K562 (cell line): Measurements from ENCODE around the gene ZNF146. TPM values are rescaled to one million over a fixed set of nuclear protein-coding genes. Genes with fewer than 3 reads are reported as not detected.
"Not testable (repeated sequence)": the region's sequence is repeated elsewhere in the genome, so short reads cannot be mapped to it uniquely, and the experiment has no call there.

Experiments used
- ATAC-seq: fragments of 200-7000 bp; cut with Tn5 transposase; 3 replicates; pipeline ENCODE4 v1.9.1; 2020; ENCODE audit warnings: moderate library complexity
- BruUV-seq: library from RNA; stranded (reverse); fragments of 400-500 nt; replicated peaks from 2 replicates; lab custom pipeline; 2021; lab: Mats Ljungman, UMichigan
- CTCF ChIA-PET: fragments of 300-600 bp; formaldehyde crosslinking; extraction: SDS; loops from one replicate; lab custom pipeline; 2021; ENCODE audit warnings: low intra/inter-chr PET ratio; lab: Yijun Ruan, JAX
- POLR2A ChIA-PET: fragments of 300-600, 350-650 bp; sonication (Branson Sonifier 250); formaldehyde crosslinking; extraction: SDS; loops from one replicate; lab custom pipeline; 2021; ENCODE audit warnings: antibody characterized with exemption, inconsistent platforms; lab: Yijun Ruan, JAX
- DNase-seq, 4 experiments: peaks; one replicate each; pipeline versions ENCODE4 v3.0.0 to v3.0.0-alpha.2; 2011 to 2018; ENCODE audit warnings: low spot score in 3 of 4, mixed read lengths in 3 of 4; ENCODE audit errors: extremely low read depth in 1 of 4
- FAIRE-seq: peaks from 2 replicates; lab custom pipeline; 2011; peaks lifted over from hg19 to GRCh38; lab: Jason Lieb, UNC
- H2AFZ ChIP-seq: 2 replicates; pipeline ENCODE4 v1.6.0; 2011; ENCODE audit warnings: low read depth, low read length, control low read depth, inconsistent platforms
- H3K27ac ChIP-seq: fragments of 200-600 bp; 3 replicates; pipeline ENCODE4 v1.8.0; 2011; ENCODE audit warnings: low read depth, mild to moderate bottlenecking, control low read depth, inconsistent platforms, low read length, moderate library complexity, mixed read lengths; ENCODE audit errors: extremely low read depth
- H3K27me3 ChIP-seq, 2 experiments: fragments of 300-600 bp in 1 of 2; 2 replicates in 1 of 2; 3 replicates in 1 of 2; pipeline versions ENCODE4 v1.6.0 to v1.8.0; 2011; ENCODE audit warnings: inconsistent platforms in 2 of 2, low read length in 2 of 2, mild to moderate bottlenecking in 1 of 2, mixed read lengths in 1 of 2, moderate library complexity in 1 of 2; ENCODE audit not compliant: control insufficient read depth in 2 of 2, insufficient read depth in 2 of 2
- H3K36me3 ChIP-seq: fragments of 300-600 bp; 3 replicates; pipeline ENCODE4 v1.8.0; 2011; ENCODE audit warnings: mild to moderate bottlenecking, low read length, inconsistent platforms; ENCODE audit not compliant: control insufficient read depth, insufficient read depth
- H3K4me1 ChIP-seq, 2 experiments: fragments of 200-600 bp in 1 of 2; replicated peaks in 1 of 2; 2 replicates in 1 of 2; 3 replicates in 1 of 2; pipeline versions ENCODE4 v1.5.1 to v1.8.0; 2011; ENCODE audit warnings: inconsistent platforms in 2 of 2, low read length in 2 of 2, mild to moderate bottlenecking in 1 of 2, mixed read lengths in 1 of 2, moderate library complexity in 1 of 2; ENCODE audit not compliant: control insufficient read depth in 2 of 2, insufficient read depth in 2 of 2
- H3K4me2 ChIP-seq: 2 replicates; pipeline ENCODE4 v1.6.1; 2011; ENCODE audit warnings: low read length, control low read depth, inconsistent platforms, mixed read lengths; ENCODE audit not compliant: insufficient read depth
- H3K4me3 ChIP-seq: fragments of 200-600 bp; sonication (generic), shearing (Covaris generic); 2 replicates; pipeline ENCODE4 v1.5.1; 2016; ENCODE audit warnings: control low read depth, inconsistent platforms
- H3K79me2 ChIP-seq: fragments of 200-600 bp; 3 replicates; pipeline ENCODE4 v1.8.0; 2011; ENCODE audit warnings: low read length, inconsistent platforms; ENCODE audit not compliant: control insufficient read depth, insufficient read depth
- H3K9ac ChIP-seq, 2 experiments: 2 replicates each; pipeline versions ENCODE4 v1.6.0 to v1.6.1; 2011; ENCODE audit warnings: low read depth in 2 of 2, low read length in 2 of 2, control low read depth in 1 of 2, inconsistent platforms in 1 of 2, mild to moderate bottlenecking in 1 of 2, mixed read lengths in 1 of 2; ENCODE audit not compliant: insufficient read depth in 1 of 2
- H3K9me1 ChIP-seq: one replicate; pipeline ENCODE4 v1.6.0; 2011; ENCODE audit warnings: inconsistent platforms, mild to moderate bottlenecking, low read length, moderate library complexity; ENCODE audit not compliant: control insufficient read depth, insufficient read depth
- H3K9me3 ChIP-seq: replicated peaks from 2 replicates; pipeline ENCODE4 v1.5.1; 2011; ENCODE audit warnings: low read depth, low read length, inconsistent platforms; ENCODE audit not compliant: control insufficient read depth, insufficient read depth
- H4K20me1 ChIP-seq: replicated peaks from 2 replicates; pipeline ENCODE4 v1.6.1; 2011; ENCODE audit warnings: low read length, inconsistent platforms, mixed read lengths; ENCODE audit not compliant: control insufficient read depth, insufficient read depth
- WGBS: fragments of 100-300 bp; shearing (Covaris generic); methylation state at CpG from one replicate; pipeline ENCODE4 v1.1.6; 2016; ENCODE audit warnings: low coverage, mixed read lengths; ENCODE audit not compliant: insufficient coverage; ENCODE audit errors: missing lambda C conversion rate; 5-methylcytosine and 5-hydroxymethylcytosine counted together
- in situ Hi-C: fragments of 300-500 bp; cut with MboI; formaldehyde crosslinking; loops from 4 replicates; pipeline ENCODE4 v1.15.0; 2018; ENCODE audit warnings: inconsistent platforms, mixed read lengths
- intact Hi-C: fragments of 100-400 bp; cut with micrococcal nuclease; formaldehyde crosslinking; loops from 2 replicates; pipeline ENCODE4 v1.14.2; 2022
- polyA plus RNA-seq, 8 experiments: library from polyadenylated mRNA; depleted of rRNA in 4 of 8; stranded (reverse) in 5 of 8; unstranded in 3 of 8; fragments of >200 nt; fragmentation: Nextera tagmentation in 2 of 8; fragmentation: Illumina TruSeq in 1 of 8; extraction: Ambion mirVana in 2 of 8; extraction: Trizol in 1 of 8; gene quantifications; 2 replicates each; pipeline versions ENCODE4 v1.2.1 to v1.2.3, GENCODE V29; 2011 to 2014; ENCODE audit warnings: inconsistent platforms in 1 of 8, missing spikeins in 1 of 8
- total RNA-seq, 7 experiments: library from RNA; depleted of rRNA in 6 of 7; stranded (reverse); fragments of >200 nt in 6 of 7; fragmentation: Illumina TruSeq in 2 of 7; extraction: Trizol in 2 of 7; gene quantifications; 2 replicates each; pipeline versions ENCODE4 v1.2.1 to v1.2.3, GENCODE V29; 2011 to 2021; ENCODE audit warnings: low replicate concordance in 1 of 7

The ZNF146 gene
- total and polyA plus RNA-seq, 9 of the 15 experiments (the other 6 are each of a cell fraction or from before 2014, with no cell fraction given): 36.2 to 195 (median 116) TPM

GRCh38 chr19:36269295-36269694 is 54.4 kb downstream of the ZNF146 start:
- DNase-seq, POLR2A ChIA-PET, FAIRE-seq, H3K27ac ChIP-seq, H3K9ac ChIP-seq, intact Hi-C loops, H3K4me2 ChIP-seq, in situ Hi-C loops, H4K20me1 ChIP-seq, H3K79me2 ChIP-seq, CTCF ChIA-PET, H3K36me3 ChIP-seq, H3K4me3 ChIP-seq, H3K9me3 ChIP-seq, ATAC-seq, H2AFZ ChIP-seq, H3K9me1 ChIP-seq, BruUV-seq: not testable (repeated sequence)
- no CpG with 5 or more reads among the region's 29 CpGs for WGBS
- Histone ChIP-seq H3K27me3 (peaks cover 0 to 10% of the 10 kb centered on the region in 2 experiments; a peak in 1 of 5 replicates), H3K4me1 (peaks cover 0 to 16% of the 10 kb centered on the region in 2 experiments; a peak in 2 of 5 replicates)
